PC-9 (cell line): Measurements from ENCODE around the gene NRBP1. TPM values are rescaled to one million over a fixed set of nuclear protein-coding genes. Genes with fewer than 3 reads are reported as not detected.

Experiments used
- BruUV-seq: library from RNA; stranded (reverse); fragments of 400-500 nt; replicated peaks from 2 replicates; lab custom pipeline; 2021; lab: Mats Ljungman, UMichigan
- CTCF ChIA-PET: fragments of 300-600 bp; sonication (Branson Sonifier 250); formaldehyde crosslinking; loops from one replicate; lab custom pipeline; 2022; ENCODE audit warnings: antibody characterized with exemption; lab: Charles Lee
- POLR2A ChIA-PET: fragments of 300-600 bp; sonication (Branson Sonifier 250); formaldehyde crosslinking; loops from one replicate; lab custom pipeline; 2022; ENCODE audit warnings: antibody characterized with exemption; ENCODE audit not compliant: unreplicated experiment; lab: Charles Lee
- DNase-seq, 2 experiments: peaks; one replicate each; pipeline versions ENCODE4 v3.0.0 to v3.0.0-alpha.2; 2015 to 2022; ENCODE audit warnings: mixed read lengths in 1 of 2
- H2AFZ ChIP-seq: fragments of 200-600 bp; sonication (generic); 2 replicates; pipeline ENCODE4 v1.8.1; 2017; ENCODE audit warnings: antibody characterized with exemption
- H3F3A ChIP-seq: fragments of 200-600 bp; sonication (generic); 2 replicates; pipeline ENCODE4 v1.8.1; 2017; ENCODE audit warnings: antibody characterized with exemption, mild to moderate bottlenecking, low read depth; ENCODE audit not compliant: insufficient read depth
- H3K27ac ChIP-seq: fragments of 200-600 bp; sonication (generic); 2 replicates; pipeline ENCODE4 v1.6.1; 2016; ENCODE audit warnings: mixed run types
- H3K27me3 ChIP-seq: fragments of 200-600 bp; sonication (generic); 2 replicates; pipeline ENCODE4 v1.6.1; 2016; ENCODE audit warnings: low read depth, mixed run types; ENCODE audit not compliant: insufficient read depth
- H3K36me3 ChIP-seq: fragments of 200-600 bp; sonication (generic); 2 replicates; pipeline ENCODE4 v1.6.1; 2016; ENCODE audit warnings: low read depth, mixed run types
- H3K4me1 ChIP-seq: fragments of 200-600 bp; sonication (generic); replicated peaks from 2 replicates; pipeline ENCODE4 v1.6.1; 2016; ENCODE audit warnings: mixed run types; ENCODE audit not compliant: insufficient read depth
- H3K4me2 ChIP-seq: fragments of 200-600 bp; sonication (generic); 2 replicates; pipeline ENCODE4 v1.6.1; 2017; ENCODE audit warnings: mixed run types
- H3K4me3 ChIP-seq: fragments of 200-600 bp; sonication (generic); 2 replicates; pipeline ENCODE4 v1.6.1; 2016; ENCODE audit warnings: mixed run types
- H3K79me2 ChIP-seq: fragments of 200-600 bp; sonication (generic); 2 replicates; pipeline ENCODE4 v1.6.1; 2017; ENCODE audit warnings: low read depth, mixed run types
- H3K9me2 ChIP-seq: fragments of 200-600 bp; sonication (generic); 2 replicates; pipeline ENCODE4 v1.8.1; 2017; ENCODE audit warnings: mild to moderate bottlenecking; ENCODE audit not compliant: insufficient read depth
- H3K9me3 ChIP-seq: fragments of 200-600 bp; sonication (generic); 2 replicates; pipeline ENCODE4 v1.8.1; 2016; ENCODE audit warnings: low read depth; ENCODE audit not compliant: insufficient read depth
- H4K20me1 ChIP-seq: fragments of 200-600 bp; sonication (generic); 2 replicates; pipeline ENCODE4 v1.8.1; 2017; ENCODE audit not compliant: insufficient read depth
- EZH2 ChIP-seq: fragments of 200-600 bp; sonication (generic); IDR thresholded peaks from 2 replicates; pipeline ENCODE4 v1.8.0; 2017; ENCODE audit warnings: antibody characterized with exemption, low read depth
- intact Hi-C: fragments of 100-400 bp; cut with micrococcal nuclease; formaldehyde crosslinking; loops from one replicate; pipeline ENCODE4 v1.10.0; 2022; ENCODE audit not compliant: unreplicated experiment
- total RNA-seq: library from RNA; stranded (reverse); gene quantifications from 2 replicates; pipeline ENCODE4 v1.2.3, GENCODE V29; 2021
- TF ChIP-seq, protein P1 (sequence below): fragments of 200-600 bp; sonication (generic); conservative IDR thresholded peaks from 2 replicates; pipeline ENCODE4 v1.6.1; 2017; ENCODE audit warnings: mixed run types, antibody characterized with exemption, mild to moderate bottlenecking, moderate library complexity

The NRBP1 gene
- total RNA-seq, 1 experiment from 2014 or later, result 83.9 TPM

DNA sequence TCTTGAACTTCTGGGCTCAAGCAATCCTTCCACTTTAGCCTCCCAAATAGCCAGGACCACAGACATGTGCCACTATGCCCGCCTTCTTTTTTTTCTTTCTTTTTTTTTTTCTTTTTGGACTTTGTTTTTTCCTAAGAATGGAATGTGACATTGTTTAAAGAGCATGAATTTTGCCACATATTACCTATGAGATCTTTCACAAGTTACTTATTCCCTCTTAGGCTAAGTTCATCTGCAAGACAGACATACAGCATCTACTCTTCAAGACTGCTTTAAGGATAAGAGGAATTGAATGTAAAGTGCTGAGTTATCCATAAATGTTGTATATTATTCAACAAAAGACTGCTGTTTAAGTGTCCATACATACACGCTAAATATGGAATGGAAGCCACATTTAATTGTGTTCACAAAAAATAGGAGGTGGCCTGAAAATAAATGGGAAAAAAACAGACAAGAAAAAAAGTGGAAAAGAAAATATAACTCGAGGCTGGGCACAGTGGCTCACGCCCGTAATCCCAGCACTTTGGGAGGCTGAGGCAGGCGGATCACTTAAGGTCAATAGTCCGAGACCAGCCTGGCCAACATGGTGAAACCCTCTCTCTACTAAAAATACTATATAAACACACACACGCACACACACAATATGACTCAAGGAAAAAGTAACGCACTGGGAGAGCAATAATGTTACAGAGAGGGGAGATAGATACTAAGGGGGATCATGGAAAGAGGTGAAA is 15.8 kb upstream of the NRBP1 start:
- no peak overlapping the region for H3K27ac ChIP-seq
- POLR2A ChIA-PET, result no interaction called here
- H3K9me3 ChIP-seq, result no peaks in the 10 kb centered on the region
- peaks cover 16% of the 10 kb centered on the region for H3K4me1 ChIP-seq
- no peak overlapping the region for H2AFZ ChIP-seq
- BruUV-seq, result no TSS peak
- no peaks in the 10 kb centered on the region for H3K27me3 ChIP-seq
- TF ChIP-seq, protein P1, sequence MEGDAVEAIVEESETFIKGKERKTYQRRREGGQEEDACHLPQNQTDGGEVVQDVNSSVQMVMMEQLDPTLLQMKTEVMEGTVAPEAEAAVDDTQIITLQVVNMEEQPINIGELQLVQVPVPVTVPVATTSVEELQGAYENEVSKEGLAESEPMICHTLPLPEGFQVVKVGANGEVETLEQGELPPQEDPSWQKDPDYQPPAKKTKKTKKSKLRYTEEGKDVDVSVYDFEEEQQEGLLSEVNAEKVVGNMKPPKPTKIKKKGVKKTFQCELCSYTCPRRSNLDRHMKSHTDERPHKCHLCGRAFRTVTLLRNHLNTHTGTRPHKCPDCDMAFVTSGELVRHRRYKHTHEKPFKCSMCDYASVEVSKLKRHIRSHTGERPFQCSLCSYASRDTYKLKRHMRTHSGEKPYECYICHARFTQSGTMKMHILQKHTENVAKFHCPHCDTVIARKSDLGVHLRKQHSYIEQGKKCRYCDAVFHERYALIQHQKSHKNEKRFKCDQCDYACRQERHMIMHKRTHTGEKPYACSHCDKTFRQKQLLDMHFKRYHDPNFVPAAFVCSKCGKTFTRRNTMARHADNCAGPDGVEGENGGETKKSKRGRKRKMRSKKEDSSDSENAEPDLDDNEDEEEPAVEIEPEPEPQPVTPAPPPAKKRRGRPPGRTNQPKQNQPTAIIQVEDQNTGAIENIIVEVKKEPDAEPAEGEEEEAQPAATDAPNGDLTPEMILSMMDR, result no peak
- TF ChIP-seq EZH2, result no peak
- peaks cover 43% of the 10 kb centered on the region for H3F3A ChIP-seq
- peaks cover 17% of the 10 kb centered on the region for H3K79me2 ChIP-seq
- H4K20me1 ChIP-seq, result peaks cover 8% of the 10 kb centered on the region
- no peak overlapping the region for H3K4me3 ChIP-seq
- no peak for DNase-seq
- CTCF ChIA-PET, result no interaction called here
- intact Hi-C loops, result no loop called here
- no peak overlapping the region for H3K4me2 ChIP-seq
- H3K9me2 ChIP-seq, result no peaks in the 10 kb centered on the region
- H3K36me3 ChIP-seq, result peaks cover under 1% of the 10 kb centered on the region; the same call in 1 of the 2 replicates

DNA sequence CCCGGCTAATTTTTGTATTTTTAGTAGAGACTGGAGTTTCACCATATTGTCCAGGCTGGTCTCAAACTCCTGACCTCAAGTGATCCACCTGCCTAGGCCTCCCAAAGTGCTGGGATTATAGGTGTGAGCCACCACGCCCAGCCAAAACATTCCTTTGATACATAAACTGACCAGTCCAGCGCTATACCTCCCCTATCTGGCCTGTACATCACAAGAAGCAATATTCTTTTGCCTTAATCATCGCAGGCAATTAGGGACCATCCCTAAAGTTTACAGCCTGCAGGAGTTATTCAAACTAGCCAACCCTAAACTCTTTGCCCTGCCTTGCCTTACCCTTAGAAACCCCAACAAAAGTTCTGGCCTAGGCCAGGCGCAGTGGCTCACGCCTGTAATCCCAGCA is 12.3 kb upstream of the NRBP1 start:
- Histone ChIP-seq H3K9me2 (no peaks in the 10 kb centered on the region), H2AFZ (no peak overlapping the region), H3F3A (peaks cover 34% of the 10 kb centered on the region), H3K27ac (no peak overlapping the region), H3K4me2 (no peak overlapping the region), H4K20me1 (no peaks in the 10 kb centered on the region), H3K4me3 (no peak overlapping the region), H3K9me3 (no peaks in the 10 kb centered on the region), H3K36me3 (no peaks in the 10 kb centered on the region), H3K27me3 (no peaks in the 10 kb centered on the region), H3K79me2 (no peaks in the 10 kb centered on the region), H3K4me1 (peaks cover 13% of the 10 kb centered on the region)
- CTCF ChIA-PET, result no interaction called here
- no peak for TF ChIP-seq EZH2
- TF ChIP-seq, protein P1, result no peak
- intact Hi-C loops, result no loop called here
- POLR2A ChIA-PET, result no interaction called here
- no peak for DNase-seq
- BruUV-seq, result no TSS peak

DNA sequence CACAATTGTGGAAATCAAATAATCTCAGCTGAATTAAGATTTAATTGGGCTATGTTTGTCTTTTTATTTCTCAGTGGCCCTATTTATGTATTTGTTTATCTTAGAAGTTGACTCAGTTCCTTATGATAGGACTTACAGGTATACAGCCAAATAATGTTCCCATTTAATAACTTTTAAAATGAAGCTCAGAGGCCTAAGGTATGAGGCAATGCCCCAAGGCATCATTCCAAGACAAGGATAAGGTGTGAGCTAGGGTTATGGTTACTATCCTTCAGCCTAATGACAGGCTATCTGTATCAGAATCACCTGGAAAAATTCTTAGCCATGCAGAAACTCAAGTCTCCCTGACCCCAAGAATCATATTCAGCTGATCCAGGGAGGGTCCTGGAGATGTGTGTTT is 7.4 kb upstream of the NRBP1 start:
- H4K20me1 ChIP-seq, result no peaks in the 10 kb centered on the region
- H3F3A ChIP-seq, result peaks cover 20% of the 10 kb centered on the region
- peak overlapping the region; percentile 18; the same call in 1 of the 2 replicates for H3K27ac ChIP-seq
- no peaks in the 10 kb centered on the region for H3K9me2 ChIP-seq
- H3K9me3 ChIP-seq, result no peaks in the 10 kb centered on the region
- intact Hi-C loops, result no loop called here
- TF ChIP-seq, protein P1, result no peak
- no peak for TF ChIP-seq EZH2
- no peak overlapping the region for H3K4me3 ChIP-seq
- H3K27me3 ChIP-seq, result no peaks in the 10 kb centered on the region
- ChIA-PET CTCF (no interaction called here), POLR2A (interaction anchor here (0.5 to 0.7 kb wide), 2 partner anchors 13 to 260 kb away, joined by 3 to 13 read pairs; no protein-coding TSS in a partner anchor)
- peak in 1 of 2 experiments; percentile 68 for DNase-seq
- no TSS peak for BruUV-seq
- H3K36me3 ChIP-seq, result no peaks in the 10 kb centered on the region
- H3K4me2 ChIP-seq, result peak overlapping the region; percentile 12
- H3K79me2 ChIP-seq, result no peaks in the 10 kb centered on the region
- peaks cover 15% of the 10 kb centered on the region for H3K4me1 ChIP-seq
- H2AFZ ChIP-seq, result no peak overlapping the region
